ENCODE data around the gene STK40. TPM values are rescaled to one million over a fixed set of nuclear protein-coding genes. Genes with fewer than 3 reads are reported as not detected.

Gene STK40
- total RNA-seq, 1 donor from 2014 or later: 52.9 TPM

DNA sequence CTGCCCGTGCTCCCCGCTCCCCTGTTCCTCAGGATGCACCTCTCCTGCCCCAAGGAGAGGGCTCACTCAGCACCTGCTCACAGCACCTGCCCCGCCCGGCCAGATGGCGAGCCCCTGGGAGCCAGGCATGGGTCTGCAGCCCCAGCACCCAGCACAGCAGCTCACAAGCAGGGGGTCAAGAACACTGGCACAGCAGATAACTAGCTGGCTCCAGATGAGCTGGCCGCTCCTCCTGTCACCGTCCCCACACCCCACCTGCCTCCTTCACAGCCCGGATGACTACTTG is 41.4 kb downstream of the STK40 start:
- Mint-ChIP-seq H3K27me3 (ENCODE audit: unreplicated experiment) (peaks cover 5% of the 10 kb centered on the region), H3K36me3 (ENCODE audit: unreplicated experiment) (no peaks in the 10 kb centered on the region), H3K9me3 (ENCODE audit: unreplicated experiment) (peaks cover 12% of the 10 kb centered on the region), H3K4me1 (ENCODE audit: low read depth, unreplicated experiment) (peaks cover 28% of the 10 kb centered on the region), H3K27ac (ENCODE audit: unreplicated experiment) (peak overlapping the region; percentile 52), H3K4me3 (ENCODE audit: unreplicated experiment) (no peak overlapping the region)
- TF ChIP-seq, protein P1, sequence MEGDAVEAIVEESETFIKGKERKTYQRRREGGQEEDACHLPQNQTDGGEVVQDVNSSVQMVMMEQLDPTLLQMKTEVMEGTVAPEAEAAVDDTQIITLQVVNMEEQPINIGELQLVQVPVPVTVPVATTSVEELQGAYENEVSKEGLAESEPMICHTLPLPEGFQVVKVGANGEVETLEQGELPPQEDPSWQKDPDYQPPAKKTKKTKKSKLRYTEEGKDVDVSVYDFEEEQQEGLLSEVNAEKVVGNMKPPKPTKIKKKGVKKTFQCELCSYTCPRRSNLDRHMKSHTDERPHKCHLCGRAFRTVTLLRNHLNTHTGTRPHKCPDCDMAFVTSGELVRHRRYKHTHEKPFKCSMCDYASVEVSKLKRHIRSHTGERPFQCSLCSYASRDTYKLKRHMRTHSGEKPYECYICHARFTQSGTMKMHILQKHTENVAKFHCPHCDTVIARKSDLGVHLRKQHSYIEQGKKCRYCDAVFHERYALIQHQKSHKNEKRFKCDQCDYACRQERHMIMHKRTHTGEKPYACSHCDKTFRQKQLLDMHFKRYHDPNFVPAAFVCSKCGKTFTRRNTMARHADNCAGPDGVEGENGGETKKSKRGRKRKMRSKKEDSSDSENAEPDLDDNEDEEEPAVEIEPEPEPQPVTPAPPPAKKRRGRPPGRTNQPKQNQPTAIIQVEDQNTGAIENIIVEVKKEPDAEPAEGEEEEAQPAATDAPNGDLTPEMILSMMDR (IDR thresholded peaks at IDR 0.05; ENCODE audit: partially characterized antibody, unreplicated experiment): no peak
- DNase-seq: no peak

DNA sequence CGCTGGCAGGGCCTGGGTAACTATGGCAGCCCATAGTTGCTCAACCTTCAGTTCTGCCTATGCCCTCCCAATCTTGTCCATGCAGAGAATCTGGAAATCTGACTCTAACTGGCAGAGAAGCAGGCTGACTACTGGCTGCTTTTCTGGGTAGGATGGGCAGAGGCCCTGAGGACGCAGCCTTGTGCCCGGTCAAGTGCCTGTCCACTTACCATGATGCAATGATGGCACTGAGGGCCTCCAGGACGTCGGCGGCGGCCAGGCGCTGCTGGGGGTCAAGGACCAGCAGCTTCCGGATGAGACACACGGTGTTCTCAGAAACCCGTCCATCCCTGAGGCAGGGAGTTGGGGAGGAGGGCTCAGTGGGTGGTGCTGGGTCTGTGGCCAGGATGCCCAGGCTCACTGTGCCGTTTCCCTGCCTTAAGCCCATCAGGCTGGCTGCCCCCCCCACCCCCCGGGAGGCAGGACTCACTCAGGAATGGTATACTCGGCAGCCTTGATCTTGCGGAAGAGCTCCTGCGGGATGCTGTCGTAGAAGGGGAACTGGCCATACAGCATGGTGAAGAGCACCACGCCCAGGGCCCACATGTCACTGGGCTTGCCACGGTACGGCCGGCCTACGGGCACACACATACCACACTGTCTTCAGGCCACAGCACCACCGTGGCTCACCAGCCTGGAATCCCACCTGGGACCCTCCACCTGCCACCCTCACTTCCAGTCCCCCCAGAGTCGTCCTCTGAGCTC is 41.9 kb downstream of the STK40 start:
- Mint-ChIP-seq H3K36me3 (ENCODE audit: unreplicated experiment) (no peaks in the 10 kb centered on the region), H3K4me1 (ENCODE audit: low read depth, unreplicated experiment) (peaks cover 28% of the 10 kb centered on the region), H3K27ac (ENCODE audit: unreplicated experiment) (peak overlapping the region; percentile 52), H3K9me3 (ENCODE audit: unreplicated experiment) (peaks cover 10% of the 10 kb centered on the region), H3K27me3 (ENCODE audit: unreplicated experiment) (peaks cover 6% of the 10 kb centered on the region), H3K4me3 (ENCODE audit: unreplicated experiment) (no peak overlapping the region)
- TF ChIP-seq, protein P1 (IDR thresholded peaks at IDR 0.05; ENCODE audit: partially characterized antibody, unreplicated experiment): no peak
- no peak for DNase-seq

DNA sequence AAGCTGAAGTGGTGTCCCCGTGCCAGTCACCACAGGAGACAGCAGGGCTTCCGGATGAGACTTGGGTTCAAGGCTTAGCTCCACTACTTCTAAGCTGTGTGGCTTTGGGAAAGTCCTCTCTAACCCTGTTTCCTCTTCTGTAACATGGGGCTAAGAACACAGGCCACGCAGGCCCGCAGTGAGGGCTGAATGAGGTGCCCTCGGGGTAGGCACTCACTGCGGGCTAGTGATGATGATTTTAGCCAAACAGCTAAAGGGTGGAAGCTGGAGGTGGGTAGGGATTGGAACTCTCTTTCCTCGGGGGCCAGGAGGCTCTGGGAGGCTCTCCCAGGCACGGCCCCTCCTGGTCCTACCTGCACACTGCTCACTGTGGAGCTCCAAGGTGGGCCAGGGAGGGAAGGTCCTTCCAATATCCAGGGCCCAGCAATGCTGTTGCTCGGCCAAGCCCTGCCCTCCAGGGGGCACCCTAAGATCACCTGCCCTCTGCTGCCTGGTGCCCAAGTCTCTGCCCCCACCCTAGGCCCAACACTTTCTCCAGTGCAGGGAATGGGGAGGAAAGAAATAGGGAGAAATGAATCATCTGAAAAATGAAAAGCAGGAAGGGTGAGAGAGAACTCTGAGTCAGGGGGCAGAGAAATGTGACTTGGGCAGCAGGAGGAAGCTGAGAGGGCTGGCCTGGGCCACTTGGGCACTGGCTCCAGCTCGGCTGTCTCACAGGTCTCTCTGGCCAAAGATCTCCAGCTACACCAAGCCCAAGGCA is 43.1 kb downstream of the STK40 start:
- H3K36me3 Mint-ChIP-seq (ENCODE audit: unreplicated experiment): no peaks in the 10 kb centered on the region
- H3K27me3 Mint-ChIP-seq (ENCODE audit: unreplicated experiment): peaks cover 6% of the 10 kb centered on the region
- peaks cover 7% of the 10 kb centered on the region for H3K9me3 Mint-ChIP-seq (ENCODE audit: unreplicated experiment)
- TF ChIP-seq, protein P1 (IDR thresholded peaks at IDR 0.05; ENCODE audit: partially characterized antibody, unreplicated experiment): peak; percentile 22
- DNase-seq: peak; percentile 41
- no peak overlapping the region for H3K27ac Mint-ChIP-seq (ENCODE audit: unreplicated experiment)
- H3K4me1 Mint-ChIP-seq (ENCODE audit: low read depth, unreplicated experiment): peaks cover 20% of the 10 kb centered on the region
- no peak overlapping the region for H3K4me3 Mint-ChIP-seq (ENCODE audit: unreplicated experiment)

GRCh38 chr1:36341626-36342320 is 44.0 kb downstream of the STK40 start:
- H3K27me3 Mint-ChIP-seq (ENCODE audit: unreplicated experiment): peaks cover 8% of the 10 kb centered on the region
- TF ChIP-seq, protein P1 (IDR thresholded peaks at IDR 0.05; ENCODE audit: partially characterized antibody, unreplicated experiment): no peak
- H3K9me3 Mint-ChIP-seq (ENCODE audit: unreplicated experiment): peaks cover 7% of the 10 kb centered on the region
- no peak overlapping the region for H3K4me3 Mint-ChIP-seq (ENCODE audit: unreplicated experiment)
- DNase-seq: no peak
- H3K4me1 Mint-ChIP-seq (ENCODE audit: low read depth, unreplicated experiment): peaks cover 13% of the 10 kb centered on the region
- H3K36me3 Mint-ChIP-seq (ENCODE audit: unreplicated experiment): no peaks in the 10 kb centered on the region
- H3K27ac Mint-ChIP-seq (ENCODE audit: unreplicated experiment): no peak overlapping the region

Data from glutamatergic neuron (in vitro differentiated cells).